HG03025 (cell line): ENCODE results near the gene RUSC1.
A peak's percentile ranks its signal among the peaks of the same experiment; 100 is the strongest.

Experiments used
- ATAC-seq: cut with Tn5 transposase; IDR thresholded peaks from one replicate; pipeline ENCODE4 v1.9.1; 2021; ENCODE audit warnings: mild to moderate bottlenecking, moderate library complexity; ENCODE audit not compliant: unreplicated experiment, low FRiP score

Gene RUSC1

GRCh38 chr1:155294520-155295182 is 26.0 kb upstream of the RUSC1 start:
- ATAC-seq = no peak

GRCh38 chr1:155295183-155295941 is 25.3 kb upstream of the RUSC1 start:
- no peak for ATAC-seq

- ATAC-seq = no peak
Observed at GRCh38 chr1:155295942-155296267, 24.8 kb upstream of the RUSC1 start.

DNA sequence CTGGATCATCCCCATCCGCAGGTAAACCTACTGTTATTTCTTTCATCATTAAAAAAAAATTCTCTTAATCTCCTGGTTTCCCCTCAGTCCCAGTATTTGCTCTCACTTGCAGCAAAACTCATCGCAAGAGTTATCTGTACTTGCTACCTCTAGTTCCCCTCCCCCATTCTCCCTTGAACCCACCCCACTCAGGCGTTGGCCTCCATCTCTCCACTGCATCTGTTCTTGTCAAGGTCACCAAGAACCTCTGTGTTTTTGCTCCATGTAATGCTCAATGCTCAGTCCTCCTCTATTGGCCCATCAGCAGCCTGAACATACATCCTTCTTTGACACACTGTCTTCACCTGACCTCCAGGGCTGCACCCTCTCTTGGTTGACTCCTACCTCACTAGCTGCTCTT is 24.0 kb upstream of the RUSC1 start:
- ATAC-seq = no peak

- no peak for ATAC-seq
Observed at GRCh38 chr1:155297384-155297783, 23.3 kb upstream of the RUSC1 start.

- ATAC-seq = no peak
Observed at GRCh38 chr1:155300024-155300423, 20.7 kb upstream of the RUSC1 start.

DNA sequence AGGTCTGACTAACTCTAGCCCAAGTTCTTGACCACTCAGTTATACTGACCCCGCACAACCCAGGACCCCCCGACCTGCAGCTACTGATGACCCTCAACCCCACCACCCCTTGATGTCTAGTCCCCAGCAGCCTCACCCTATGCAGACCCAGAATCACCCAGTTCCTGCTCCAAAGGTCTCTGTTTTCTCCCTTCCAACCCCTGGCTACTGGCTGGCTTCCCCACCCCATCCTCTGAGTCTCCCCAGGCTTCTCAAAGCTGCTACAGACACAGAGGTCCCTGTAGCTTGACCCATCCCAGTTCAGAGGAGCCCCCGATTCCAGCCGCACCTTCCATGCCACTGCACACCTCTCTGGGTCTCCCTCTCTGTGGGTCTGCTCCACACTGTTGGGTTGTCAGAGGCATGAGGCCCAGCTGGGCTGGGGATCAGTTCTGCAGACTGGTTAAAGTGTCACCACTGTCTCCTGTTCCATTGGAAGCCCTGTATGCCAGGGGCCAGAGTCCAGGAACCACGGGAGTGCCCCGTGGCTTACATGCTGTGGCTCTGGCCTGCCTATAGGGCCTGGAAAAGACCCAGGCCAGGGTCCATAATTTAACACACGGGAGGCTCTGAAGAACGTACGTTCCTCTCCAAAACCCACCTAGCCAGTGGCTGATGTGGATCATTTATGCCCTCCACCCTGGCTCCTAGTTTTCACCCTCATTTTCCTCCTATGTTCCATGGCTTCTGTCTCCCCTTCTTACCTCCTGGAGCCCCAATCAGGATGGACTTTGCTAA is 20.0 kb upstream of the RUSC1 start:
- no peak for ATAC-seq

DNA sequence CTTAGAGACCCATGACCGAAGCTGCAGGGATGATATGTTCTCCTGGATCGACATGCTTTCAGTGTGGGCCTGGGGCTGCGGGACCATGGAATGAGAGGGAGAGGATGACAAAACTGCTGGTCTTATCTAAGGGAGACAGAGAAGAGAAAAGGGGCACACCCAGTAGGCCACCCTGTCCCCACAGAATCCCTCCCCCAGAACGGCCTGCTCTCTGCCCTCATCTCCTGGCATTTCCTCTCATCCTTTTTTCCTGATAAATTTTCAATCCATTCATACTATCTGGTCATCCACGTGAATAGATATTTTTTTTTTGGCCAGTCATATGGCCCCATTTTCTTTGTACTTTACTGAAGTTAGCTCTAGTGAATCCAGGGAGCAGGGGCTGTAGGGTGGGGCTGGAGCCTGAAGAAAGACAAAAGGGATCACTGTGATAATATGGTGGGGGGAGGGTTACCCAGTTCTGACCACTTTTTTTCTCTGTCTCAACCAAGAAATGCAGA is 19.3 kb upstream of the RUSC1 start, which contains the start of gene PKLR:
PKLR (minus strand) TSS at position 97 of the 500 bp plus-strand sequence; CDS start at position 54, 43 bp downstream.
- no peak for ATAC-seq

GRCh38 chr1:155304558-155305063 is 16.1 kb upstream of the RUSC1 start:
- ATAC-seq = no peak

DNA sequence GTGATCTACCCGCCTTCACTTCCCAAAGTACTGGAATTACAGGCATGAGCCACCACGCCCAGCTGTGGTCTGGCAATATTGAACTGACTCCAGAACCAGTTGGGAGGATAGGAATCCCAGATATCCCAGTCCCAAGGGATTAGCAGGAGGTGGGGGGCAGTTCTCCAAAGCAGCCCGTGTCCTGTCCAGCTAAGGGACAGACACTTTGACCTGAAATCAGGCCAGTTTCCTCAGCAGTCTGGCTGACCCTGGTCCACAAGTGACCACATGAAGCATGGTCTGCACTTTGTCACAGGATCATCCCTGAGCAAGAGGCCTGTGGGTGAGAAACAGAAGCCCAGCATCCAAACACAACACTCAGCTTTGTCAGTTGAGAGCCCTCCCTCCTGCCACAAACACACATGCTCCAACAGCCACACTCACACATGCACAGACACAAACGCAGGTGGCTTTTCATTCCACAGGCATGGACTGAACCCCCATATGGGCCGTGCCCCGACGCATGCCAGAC is 14.8 kb upstream of the RUSC1 start:
- no peak for ATAC-seq

- no peak for ATAC-seq
Observed at GRCh38 chr1:155307247-155307740, 13.4 kb upstream of the RUSC1 start.

GRCh38 chr1:155308493-155309422 is 11.9 kb upstream of the RUSC1 start, which contains the start of gene FDPS:
FDPS (plus strand) TSS chr1:155308866; CDS start chr1:155309790, 924 bp downstream.
- peak; percentile 84 for ATAC-seq

GRCh38 chr1:155309423-155310021 is 11.2 kb upstream of the RUSC1 start:
- no peak for ATAC-seq

- no peak for ATAC-seq
Observed at GRCh38 chr1:155313261-155313660, 7.4 kb upstream of the RUSC1 start.

DNA sequence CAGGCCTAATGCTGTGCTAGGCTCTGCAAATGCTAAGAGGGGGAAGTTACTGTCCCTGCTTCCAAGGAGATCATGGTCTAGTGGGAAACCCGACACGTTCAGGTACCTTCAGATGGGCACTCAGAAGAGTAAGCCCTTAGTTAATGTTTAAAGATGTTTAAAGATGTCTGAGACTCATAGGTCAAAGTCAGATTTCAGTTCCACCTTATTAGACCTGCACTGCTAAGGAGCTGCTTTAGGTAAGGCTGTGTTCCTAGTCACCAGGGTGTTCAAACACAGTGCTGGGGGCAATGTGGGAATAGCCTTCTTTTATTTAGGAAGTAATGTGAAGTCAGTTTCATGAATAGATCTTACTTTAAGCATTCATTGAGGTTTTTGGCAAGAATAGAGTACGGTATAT is 3.8 kb upstream of the RUSC1 start:
- no peak for ATAC-seq

- no peak for ATAC-seq
Observed at GRCh38 chr1:155318082-155318481, 2.6 kb upstream of the RUSC1 start.

DNA sequence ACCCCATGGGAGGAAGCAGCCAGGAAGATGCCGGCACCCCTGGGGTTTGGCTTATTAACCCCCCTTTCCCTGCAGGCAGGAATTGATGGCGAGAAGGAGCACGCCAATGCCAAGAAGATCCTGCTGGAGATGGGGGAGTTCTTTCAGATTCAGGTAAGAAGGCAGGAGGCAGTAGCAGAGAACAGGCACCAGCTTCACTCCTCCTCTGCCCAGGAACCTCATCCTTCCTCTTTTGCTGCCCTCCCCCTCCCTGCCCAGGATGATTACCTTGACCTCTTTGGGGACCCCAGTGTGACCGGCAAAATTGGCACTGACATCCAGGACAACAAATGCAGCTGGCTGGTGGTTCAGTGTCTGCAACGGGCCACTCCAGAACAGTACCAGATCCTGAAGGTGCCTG is 1.2 kb upstream of the RUSC1 start:
- no peak for ATAC-seq

DNA sequence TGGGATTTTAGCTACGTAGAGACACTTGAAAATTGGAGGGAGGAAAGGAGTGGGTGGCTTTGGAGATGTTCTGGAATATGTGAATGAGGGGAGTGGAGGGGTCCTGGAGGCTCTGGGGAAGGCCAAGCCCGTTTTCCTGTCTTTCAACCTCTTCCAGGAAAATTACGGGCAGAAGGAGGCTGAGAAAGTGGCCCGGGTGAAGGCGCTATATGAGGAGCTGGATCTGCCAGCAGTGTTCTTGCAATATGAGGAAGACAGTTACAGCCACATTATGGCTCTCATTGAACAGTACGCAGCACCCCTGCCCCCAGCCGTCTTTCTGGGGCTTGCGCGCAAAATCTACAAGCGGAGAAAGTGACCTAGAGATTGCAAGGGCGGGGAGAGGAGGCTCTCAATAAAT is 442 bp upstream of the RUSC1 start:
- no peak for ATAC-seq
